WTC11 (cell line): ENCODE measurements around the gene KCNH3. TPM values are rescaled to one million over a fixed set of nuclear protein-coding genes. Genes with fewer than 3 reads are reported as not detected.
A peak's percentile ranks its signal among the peaks of the same experiment; 100 is the strongest.

Source experiments
- ATAC-seq: fragments of 200-7000 bp; cut with Tn5 transposase; 2 replicates; pipeline ENCODE4 v1.10.0; 2021; ENCODE audit warnings: mild to moderate bottlenecking, moderate library complexity
- CTCF ChIA-PET: fragments of 300-600 bp; sonication (Branson Sonifier 250); formaldehyde crosslinking; loops from one replicate; lab custom pipeline; 2021; ENCODE audit warnings: antibody characterized with exemption; lab: Charles Lee
- POLR2A ChIA-PET: fragments of 350-600 bp; sonication (Branson Sonifier 250); formaldehyde crosslinking; loops from one replicate; lab custom pipeline; 2021; ENCODE audit warnings: antibody characterized with exemption; lab: Charles Lee
- DNase-seq: peaks from one replicate; pipeline ENCODE4 v3.0.0; 2021; ENCODE audit warnings: low spot score
- H3K27ac Mint-ChIP-seq: 2 replicates; pipeline ENCODE4 v1.8.0; 2021; ENCODE audit warnings: mixed read lengths
- H3K27me3 Mint-ChIP-seq: 2 replicates; pipeline ENCODE4 v1.8.0; 2021; ENCODE audit warnings: low read depth, mild to moderate bottlenecking, moderate library complexity, mixed read lengths
- H3K36me3 Mint-ChIP-seq: 2 replicates; pipeline ENCODE4 v1.8.0; 2021; ENCODE audit warnings: mixed read lengths
- H3K4me1 Mint-ChIP-seq: 2 replicates; pipeline ENCODE4 v1.8.0; 2022; ENCODE audit warnings: mixed read lengths
- H3K4me3 Mint-ChIP-seq: 2 replicates; pipeline ENCODE4 v1.8.0; 2021; ENCODE audit warnings: mild to moderate bottlenecking, moderate library complexity, mixed read lengths
- H3K9me3 Mint-ChIP-seq: 2 replicates; pipeline ENCODE4 v1.8.0; 2021; ENCODE audit warnings: mixed read lengths
- E2F1 ChIP-seq: sonication (generic); formaldehyde crosslinking; IDR thresholded peaks from 2 replicates; pipeline ENCODE4 v1.8.0; 2022; ENCODE audit warnings: mild to moderate bottlenecking, missing genetic modification reagents
- ELF4 ChIP-seq: sonication (generic); formaldehyde crosslinking; IDR thresholded peaks from 2 replicates; pipeline ENCODE4 v1.8.1; 2022; ENCODE audit warnings: low read depth, mild to moderate bottlenecking, moderate library complexity, missing genetic modification reagents
- MAX ChIP-seq: sonication (generic); formaldehyde crosslinking; IDR thresholded peaks from 2 replicates; pipeline ENCODE4 v1.8.0; 2022; ENCODE audit warnings: mild to moderate bottlenecking, missing genetic modification reagents
- MLX ChIP-seq: sonication (generic); formaldehyde crosslinking; IDR thresholded peaks from 2 replicates; pipeline ENCODE4 v1.8.1; 2023; ENCODE audit warnings: mild to moderate bottlenecking, missing genetic modification reagents, moderate library complexity
- MXD4 ChIP-seq: fragments of 250-450 bp; sonication (Bioruptor Pico); IDR thresholded peaks from 2 replicates; pipeline ENCODE4 v1.8.0; 2021; ENCODE audit warnings: mild to moderate bottlenecking, moderate library complexity, borderline replicate concordance
- NFATC4 ChIP-seq: fragments of 250-450 bp; sonication (Bioruptor Pico); IDR thresholded peaks from 2 replicates; pipeline ENCODE4 v1.9.0; 2021; ENCODE audit warnings: mild to moderate bottlenecking
- NR2C2 ChIP-seq: sonication (generic); formaldehyde crosslinking; IDR thresholded peaks from 2 replicates; pipeline ENCODE4 v1.8.0; 2022; ENCODE audit warnings: mild to moderate bottlenecking, missing genetic modification reagents
- SMAD4 ChIP-seq: sonication (generic); formaldehyde crosslinking; IDR thresholded peaks from 2 replicates; pipeline ENCODE4 v1.8.0; 2022; ENCODE audit warnings: mild to moderate bottlenecking, missing genetic modification reagents
- USF2 ChIP-seq: sonication (generic); formaldehyde crosslinking; IDR thresholded peaks from 2 replicates; pipeline ENCODE4 v1.8.1; 2023; ENCODE audit warnings: mild to moderate bottlenecking, missing genetic modification reagents, moderate library complexity
- ZBTB43 ChIP-seq: sonication (generic); formaldehyde crosslinking; IDR thresholded peaks from 2 replicates; pipeline ENCODE4 v1.8.1; 2023; ENCODE audit warnings: mild to moderate bottlenecking, missing genetic modification reagents
- ZNF121 ChIP-seq: sonication (generic); formaldehyde crosslinking; IDR thresholded peaks from 2 replicates; pipeline ENCODE4 v1.8.0; 2023; ENCODE audit warnings: missing genetic modification reagents
- ZNF317 ChIP-seq: sonication (generic); formaldehyde crosslinking; IDR thresholded peaks from 2 replicates; pipeline ENCODE4 v1.8.1; 2023; ENCODE audit warnings: low read depth, mild to moderate bottlenecking, moderate library complexity, missing genetic modification reagents, borderline replicate concordance
- ZNF532 ChIP-seq: fragments of 250-450 bp; sonication (Bioruptor Pico); IDR thresholded peaks from 2 replicates; pipeline ENCODE4 v1.9.0; 2021; ENCODE audit warnings: mild to moderate bottlenecking, borderline replicate concordance
- ZNF671 ChIP-seq: fragments of 250-450 bp; sonication (Bioruptor Pico); IDR thresholded peaks from 2 replicates; pipeline ENCODE4 v1.8.0; 2021; ENCODE audit warnings: mild to moderate bottlenecking
- total RNA-seq: library from RNA; stranded (reverse); gene quantifications from 3 replicates; pipeline ENCODE4 v1.2.3, GENCODE V29; 2021

The KCNH3 gene
- total RNA-seq, 1 experiment from 2014 or later: 0.44 TPM

GRCh38 chr12:49539406-49540228 lies 787 bp downstream of the KCNH3 start:
- H3K27me3 Mint-ChIP-seq: peaks cover 95% of the 10 kb centered on the region
- H3K4me1 Mint-ChIP-seq: peaks cover 37% of the 10 kb centered on the region
- ATAC-seq: no peak
- peak overlapping the region; percentile 62 for H3K4me3 Mint-ChIP-seq
- H3K36me3 Mint-ChIP-seq: no peaks in the 10 kb centered on the region
- POLR2A ChIA-PET: interaction anchor here (1.1 kb wide), 1 partner anchor 247 kb away, joined by 3 read pairs; no protein-coding TSS in a partner anchor
- no peak for TF ChIP-seq USF2 (CRISPR knock-in tag)
- no peak for TF ChIP-seq SMAD4 (CRISPR knock-in tag)
- TF ChIP-seq ZNF121: no peak
- no peak for TF ChIP-seq MXD4 (CRISPR knock-in tag)
- TF ChIP-seq ELF4 (CRISPR knock-in tag): no peak
- TF ChIP-seq MAX (CRISPR knock-in tag): no peak
- no peak for TF ChIP-seq MLX (CRISPR knock-in tag)
- no peak for TF ChIP-seq E2F1 (CRISPR knock-in tag)
- TF ChIP-seq ZNF532: no peak
- no peak for TF ChIP-seq NFATC4
- no peak for TF ChIP-seq ZNF317 (CRISPR knock-in tag)
- no peak for TF ChIP-seq ZBTB43 (CRISPR knock-in tag)
- no peak for TF ChIP-seq NR2C2
- TF ChIP-seq ZNF671 (CRISPR knock-in tag): no peak
- no peak overlapping the region for H3K27ac Mint-ChIP-seq
- DNase-seq: no peak
- no peaks in the 10 kb centered on the region for H3K9me3 Mint-ChIP-seq
- CTCF ChIA-PET: interaction anchor here (0.8 to 4.7 kb wide), 13 partner anchors 9 to 551 kb away, joined by 3 to 26 read pairs (median 6); partner anchors contain the start of gene SPATS2
